ENCODE measurements around the gene C3orf18.

Gene C3orf18

GRCh38 chr3:50567386-50568167 is at the start of gene C3orf18:
C3orf18 (minus strand) TSS chr3:50567747; CDS start chr3:50565699, 2,048 bp downstream.
- DNase-seq: peak; percentile 70

- peak; percentile 60 for DNase-seq
Observed at GRCh38 chr3:50616770-50617095, 49.2 kb upstream of the C3orf18 start.

DNA sequence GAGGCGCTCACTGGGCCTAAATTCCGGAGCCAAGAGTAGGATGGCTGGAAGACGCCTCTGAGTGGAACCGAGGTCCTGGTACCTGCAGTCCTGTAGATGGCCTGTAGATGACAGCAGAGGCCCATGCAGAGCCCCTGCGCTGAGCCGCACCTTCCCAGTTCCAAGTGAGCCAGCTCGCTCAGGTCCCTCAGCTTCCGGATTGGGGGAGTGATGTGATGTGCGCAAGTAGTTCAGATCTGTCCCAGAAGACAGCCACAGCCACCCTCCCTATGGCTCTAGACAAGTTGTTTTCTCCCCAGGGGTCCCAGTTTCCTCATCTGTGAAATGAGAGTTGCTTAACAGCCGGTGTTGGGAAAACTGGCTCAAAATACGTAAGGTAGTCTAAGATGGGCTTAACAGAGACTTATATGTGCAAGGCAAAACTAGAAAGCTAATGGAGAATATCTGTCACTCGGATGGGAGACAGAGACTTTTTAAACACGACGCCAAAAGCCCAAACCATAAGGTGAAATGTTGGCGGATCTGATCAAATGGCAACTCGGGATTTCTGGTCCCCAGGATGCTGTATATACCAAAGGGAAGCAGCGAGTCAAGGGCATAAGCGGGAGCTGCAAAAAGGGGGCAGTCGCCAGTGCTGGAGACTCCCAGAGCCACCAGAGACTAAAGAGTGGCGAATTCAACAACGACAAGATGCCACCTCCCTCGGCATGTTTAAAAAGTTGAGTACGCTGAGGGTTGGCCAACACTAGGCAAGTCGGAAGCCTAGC is 48.6 kb upstream of the C3orf18 start:
- peak; percentile 43 for DNase-seq

GRCh38 chr3:50615190-50615589 is 47.6 kb upstream of the C3orf18 start:
- no peak for DNase-seq

DNA sequence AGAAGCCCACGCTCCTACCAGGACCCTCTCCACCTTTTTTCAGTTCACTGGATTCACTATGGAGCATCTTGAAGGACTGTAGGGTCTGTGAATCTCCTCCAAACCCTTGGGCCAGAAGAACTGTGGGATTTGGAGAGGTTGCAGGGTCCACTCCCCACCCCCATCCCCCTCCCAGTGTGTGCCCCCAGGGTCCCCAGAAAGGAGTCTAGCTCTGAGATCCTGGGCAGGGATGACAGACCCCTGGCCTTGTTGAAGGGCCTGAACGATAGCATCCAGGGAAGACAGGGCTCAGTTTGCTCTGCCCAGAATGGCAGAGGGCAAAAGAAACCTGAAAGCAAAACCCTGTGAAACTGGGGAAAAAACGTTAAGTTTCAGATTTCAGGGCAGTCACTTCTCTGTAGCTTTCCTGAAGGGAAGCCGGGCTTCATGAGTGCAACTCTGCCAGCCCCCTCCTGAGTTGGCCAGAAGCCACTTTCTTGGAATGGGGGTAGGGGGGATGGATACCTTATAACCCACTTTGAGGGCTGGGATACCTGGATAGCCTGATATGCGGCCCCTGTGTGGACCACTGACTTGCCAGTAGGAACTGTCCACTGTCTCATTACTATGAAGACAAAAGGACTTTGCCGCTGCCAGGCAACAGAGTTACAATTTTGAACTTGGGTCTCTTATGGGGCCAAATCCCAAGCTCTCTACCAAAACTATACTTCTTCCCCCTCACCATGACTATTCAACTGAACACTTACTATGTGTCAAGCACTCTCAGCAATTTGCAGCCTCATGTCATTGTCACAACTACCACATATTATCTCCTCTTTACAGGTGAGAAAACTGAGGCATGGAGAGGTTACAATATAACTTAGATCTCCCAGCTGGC is 45.7 kb upstream of the C3orf18 start:
- no peak for DNase-seq

GRCh38 chr3:50612234-50612882 is 44.8 kb upstream of the C3orf18 start:
- no peak for DNase-seq

- peak; percentile 48 for DNase-seq
Observed at GRCh38 chr3:50611464-50612233, 44.1 kb upstream of the C3orf18 start, which contains the start of gene CISH. CISH (minus strand) TSS chr3:50611774; CDS start chr3:50611650, 124 bp downstream.

DNA sequence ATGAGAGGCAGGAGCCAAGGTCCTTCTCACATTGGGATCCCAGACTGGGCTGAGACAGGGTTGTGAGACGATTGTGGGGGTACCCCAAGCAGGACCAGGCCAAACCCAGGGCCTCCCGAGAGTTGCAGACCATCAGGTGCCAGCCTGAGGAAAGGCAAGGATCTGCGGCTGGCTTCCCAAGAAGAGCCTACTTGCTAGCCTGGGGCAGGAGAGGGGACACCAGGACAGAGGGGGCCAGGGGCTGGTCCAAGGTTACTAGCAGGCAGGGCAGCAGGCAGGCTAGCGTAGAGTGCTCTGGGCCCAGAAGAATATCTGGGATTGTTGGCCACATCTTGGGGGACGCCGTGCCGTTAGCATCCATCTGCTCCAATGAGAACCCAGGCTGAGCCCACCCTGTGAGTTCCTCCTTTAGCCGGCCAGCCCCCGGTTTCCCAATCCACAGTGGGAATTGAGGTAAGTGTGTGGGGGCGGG is 43.5 kb upstream of the C3orf18 start:
- no peak for DNase-seq

GRCh38 chr3:50610181-50610971 is 42.8 kb upstream of the C3orf18 start:
- no peak for DNase-seq

DNA sequence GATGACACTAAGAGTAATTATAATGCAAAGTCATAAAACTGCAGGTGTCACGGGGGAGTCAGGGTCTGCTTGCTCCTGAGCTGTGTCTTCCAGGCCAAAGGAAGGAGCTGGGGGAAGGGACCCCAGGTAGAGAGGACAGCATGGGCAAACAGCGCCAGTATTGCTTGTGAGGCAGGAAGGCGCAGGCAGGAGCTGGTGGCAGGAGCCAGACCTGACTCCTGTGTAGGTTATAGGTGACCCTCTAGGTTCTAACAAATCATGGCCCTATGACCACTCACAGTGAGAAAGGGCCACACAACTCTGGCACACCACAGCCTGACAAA is 42.2 kb upstream of the C3orf18 start:
- no peak for DNase-seq

DNA sequence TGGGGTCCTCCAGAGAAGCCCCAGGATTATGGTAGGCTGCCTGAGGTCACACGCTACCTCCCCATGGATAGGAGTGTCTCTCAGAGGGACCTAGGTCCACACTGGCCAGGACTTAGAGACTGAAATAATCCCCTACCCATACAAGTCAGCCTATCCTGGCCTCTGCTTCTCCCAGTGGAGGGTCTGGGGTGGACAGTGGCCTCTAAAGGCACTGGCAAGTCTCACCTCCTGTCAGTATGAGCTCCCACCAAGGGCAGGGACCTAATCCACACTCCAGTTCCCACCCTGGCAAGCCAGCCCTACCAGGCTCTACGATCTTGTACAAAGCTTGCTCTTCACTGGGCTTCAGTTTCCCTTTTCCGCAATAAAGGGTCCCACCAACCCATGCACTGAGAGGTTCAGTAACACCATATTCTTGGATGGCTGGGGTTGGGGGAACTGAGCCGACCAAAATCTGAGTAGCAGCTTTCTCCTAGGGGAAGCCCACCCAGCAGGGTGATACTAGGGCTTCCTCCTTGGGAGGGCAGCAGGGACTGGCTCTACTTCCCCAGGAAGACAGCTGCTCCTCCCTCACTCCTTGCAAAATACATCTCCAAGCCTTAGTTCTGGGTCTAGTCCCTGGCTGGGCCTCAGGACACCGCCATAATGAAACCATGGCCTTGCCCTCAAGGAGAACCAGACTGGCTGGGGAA is 41.7 kb upstream of the C3orf18 start:
- no peak for DNase-seq

DNA sequence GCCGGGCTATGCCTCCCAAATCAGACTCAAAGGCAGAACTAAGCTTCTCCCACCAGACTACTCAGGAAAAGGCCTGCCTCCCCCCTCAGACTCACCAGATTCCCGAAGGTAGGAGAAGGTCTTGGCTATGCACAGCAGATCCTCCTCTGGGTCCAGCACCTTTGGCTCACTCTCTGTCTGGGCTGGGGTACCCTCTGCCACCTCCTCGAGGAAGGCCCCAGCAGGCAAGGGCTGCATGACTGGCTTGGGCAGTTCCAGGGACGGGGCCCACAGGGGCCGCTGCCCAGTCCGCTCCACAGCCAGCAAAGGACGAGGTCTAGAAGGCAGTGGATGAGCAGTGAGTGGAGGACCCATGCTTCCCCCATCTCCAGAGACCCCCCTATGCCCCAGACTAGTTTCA is 40.7 kb upstream of the C3orf18 start:
- no peak for DNase-seq

- DNase-seq: no peak
Observed at GRCh38 chr3:50607271-50608091, 39.9 kb upstream of the C3orf18 start.

- DNase-seq: no peak
Observed at GRCh38 chr3:50606596-50606995, 39.0 kb upstream of the C3orf18 start.

- DNase-seq: no peak
Observed at GRCh38 chr3:50605901-50606326, 38.4 kb upstream of the C3orf18 start.

GRCh38 chr3:50604628-50605588 is 37.4 kb upstream of the C3orf18 start:
- DNase-seq: no peak

DNA sequence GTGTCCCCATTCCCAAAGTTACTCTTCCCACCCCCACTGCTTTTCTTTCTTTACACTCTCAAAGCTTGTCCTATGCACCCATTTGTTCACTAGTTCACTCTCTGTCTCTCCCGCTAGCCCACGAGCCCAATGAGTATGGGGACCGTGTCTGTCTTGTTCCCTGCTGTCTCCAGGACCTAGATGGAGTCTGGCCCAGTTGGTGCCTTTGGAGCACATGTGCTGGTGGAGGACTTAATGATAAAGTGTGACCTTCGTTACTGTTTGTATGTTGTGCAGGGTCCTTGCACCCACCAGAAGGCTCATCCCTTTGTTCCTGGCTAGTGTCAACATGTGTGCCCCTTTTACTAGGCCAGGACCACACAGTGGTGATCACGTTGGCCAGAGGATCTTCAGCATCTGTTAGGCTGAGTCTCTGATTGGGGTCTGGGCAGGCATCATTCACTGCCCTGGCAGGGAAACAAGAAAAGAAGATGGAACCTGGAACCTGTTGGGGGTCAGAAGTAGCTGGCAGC is 36.6 kb upstream of the C3orf18 start:
- DNase-seq: no peak

Measured in NCI-H1092 (cell line).